Measurements from ENCODE around the gene TNN.

The TNN gene

DNA sequence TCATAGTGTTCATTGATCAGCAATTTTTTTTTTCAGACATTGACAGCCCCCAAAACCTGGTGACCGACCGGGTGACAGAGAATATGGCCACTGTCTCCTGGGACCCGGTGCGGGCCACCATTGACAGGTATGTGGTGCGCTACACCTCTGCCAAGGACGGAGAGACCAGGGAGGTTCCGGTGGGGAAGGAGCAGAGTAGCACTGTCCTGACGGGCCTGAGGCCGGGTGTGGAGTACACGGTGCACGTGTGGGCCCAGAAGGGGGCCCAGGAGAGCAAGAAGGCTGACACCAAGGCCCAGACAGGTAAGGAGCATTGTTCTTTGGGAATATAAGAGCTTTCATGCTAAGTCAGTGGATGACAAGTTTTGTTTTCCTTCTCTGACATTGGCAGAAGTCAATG lies 49.3 kb downstream of the TNN start:
- no peak for DNase-seq

DNA sequence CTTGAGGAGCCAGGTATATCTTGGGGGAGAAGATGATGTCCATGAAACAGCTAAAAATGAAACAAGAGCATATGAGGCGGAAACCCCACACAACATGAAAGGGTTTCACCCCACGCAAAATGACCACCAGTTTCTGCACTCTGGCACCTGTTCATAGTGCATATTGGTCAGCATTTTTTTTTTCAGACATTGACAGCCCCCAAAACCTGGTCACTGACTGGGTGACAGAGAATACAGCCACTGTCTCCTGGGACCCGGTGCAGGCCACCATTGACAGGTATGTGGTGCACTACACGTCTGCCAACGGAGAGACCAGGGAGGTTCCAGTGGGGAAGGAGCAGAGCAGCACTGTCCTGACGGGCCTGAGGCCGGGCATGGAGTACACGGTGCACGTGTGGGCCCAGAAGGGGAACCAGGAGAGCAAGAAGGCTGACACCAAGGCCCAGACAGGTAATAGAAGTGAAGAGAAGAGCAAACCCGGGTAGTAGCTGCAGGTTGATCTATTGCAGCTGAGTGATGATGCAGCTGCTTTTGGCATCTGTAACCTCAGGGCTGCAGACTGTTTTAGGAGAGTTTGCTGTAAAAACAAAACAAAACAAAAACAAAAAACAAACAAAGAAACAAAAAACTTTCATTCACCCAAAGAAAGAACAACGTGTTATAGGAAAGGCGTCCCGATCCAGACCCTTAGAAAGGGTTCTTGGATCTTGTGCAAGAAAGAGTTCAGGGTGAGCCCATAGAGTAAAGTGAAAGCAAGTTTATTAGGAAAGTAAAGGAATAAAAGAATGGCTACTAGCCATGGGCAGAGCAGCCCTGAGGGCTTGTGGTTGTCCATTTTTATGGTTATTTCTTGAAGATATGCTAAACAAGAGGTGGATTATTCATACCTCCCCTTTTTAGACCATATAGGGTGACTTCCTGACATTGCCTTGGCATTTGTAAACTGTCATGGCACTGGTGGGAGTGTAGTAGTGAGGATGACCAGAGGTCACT lies 51.0 kb downstream of the TNN start:
- DNase-seq = no peak

DNA sequence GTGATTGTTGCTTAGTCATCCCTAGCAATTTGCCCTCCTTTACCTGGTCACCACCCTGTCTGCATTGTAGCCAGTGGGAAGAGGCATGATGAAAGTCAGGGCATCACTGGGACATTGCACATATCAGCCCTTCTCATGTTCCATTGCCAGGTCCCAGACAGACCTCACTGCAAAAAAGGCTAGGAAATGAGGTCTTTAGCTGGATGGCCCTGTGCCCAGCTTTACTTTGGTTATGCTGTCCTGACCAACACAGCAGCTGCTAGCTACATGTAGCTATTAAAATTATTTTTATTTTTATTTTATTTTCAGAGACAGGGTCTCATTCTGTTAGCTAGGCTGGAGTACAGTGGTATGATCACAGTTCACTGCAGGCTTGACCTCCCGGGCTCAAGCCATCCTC lies 52.9 kb downstream of the TNN start:
- DNase-seq = no peak

DNA sequence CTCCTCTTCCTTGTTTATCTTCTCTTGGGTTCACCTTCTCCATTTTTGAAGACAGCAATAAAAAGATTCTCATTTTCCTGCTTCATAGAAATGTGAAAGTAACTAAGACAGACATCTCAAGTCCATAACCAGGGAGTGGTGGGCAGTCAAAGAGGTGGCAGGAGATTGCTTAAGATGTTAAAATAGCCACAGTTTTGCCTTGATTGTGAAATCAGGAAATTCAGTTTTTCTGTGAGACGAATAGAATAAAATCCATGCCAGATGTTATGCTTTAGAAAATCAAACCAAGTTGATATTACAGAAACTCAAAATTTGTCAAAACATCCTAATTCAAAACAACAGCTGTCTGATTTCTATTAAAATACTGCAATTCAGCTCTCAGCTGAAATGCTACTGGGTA lies 57.2 kb downstream of the TNN start:
- no peak for DNase-seq

DNA sequence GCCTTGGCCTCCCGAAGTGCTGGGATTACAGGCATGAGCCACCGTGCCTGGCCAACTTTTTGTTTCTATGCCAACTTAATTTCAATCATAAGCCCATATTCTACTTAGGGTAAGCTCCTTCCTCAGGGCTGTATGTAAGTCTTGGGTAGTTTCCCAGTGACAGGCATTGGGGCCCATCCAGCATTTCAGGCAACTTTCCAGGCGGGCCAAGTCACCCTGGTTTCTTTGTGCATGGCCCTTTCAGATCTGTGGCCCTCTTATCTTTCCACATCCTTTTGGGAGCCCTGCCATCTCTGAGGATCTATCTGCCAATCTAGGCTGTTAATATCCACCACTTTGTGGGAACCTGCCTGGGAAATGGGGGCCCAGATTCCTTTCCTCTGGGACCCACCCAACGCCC lies 58.7 kb downstream of the TNN start:
- DNase-seq = no peak

DNA sequence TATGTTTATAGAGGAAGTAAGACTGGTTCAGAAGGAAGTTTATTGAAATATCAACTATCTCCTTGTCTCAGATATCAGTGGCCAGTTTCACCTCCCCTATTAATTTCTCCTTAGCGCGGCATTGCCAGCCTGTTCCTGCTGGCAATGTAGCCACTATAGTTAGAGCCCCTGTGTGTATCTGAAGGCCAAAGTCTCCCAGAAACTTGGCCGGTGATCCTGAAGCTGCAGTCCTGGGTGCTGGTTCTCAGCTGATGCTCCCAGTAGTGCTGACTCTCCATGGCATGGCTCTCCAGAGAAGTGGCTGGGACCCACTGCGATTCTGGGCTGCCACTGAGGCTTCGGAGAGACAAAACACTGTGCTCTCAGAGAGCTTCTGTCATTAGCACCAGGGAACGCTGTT lies 59.9 kb downstream of the TNN start:
- DNase-seq = no peak

DNA sequence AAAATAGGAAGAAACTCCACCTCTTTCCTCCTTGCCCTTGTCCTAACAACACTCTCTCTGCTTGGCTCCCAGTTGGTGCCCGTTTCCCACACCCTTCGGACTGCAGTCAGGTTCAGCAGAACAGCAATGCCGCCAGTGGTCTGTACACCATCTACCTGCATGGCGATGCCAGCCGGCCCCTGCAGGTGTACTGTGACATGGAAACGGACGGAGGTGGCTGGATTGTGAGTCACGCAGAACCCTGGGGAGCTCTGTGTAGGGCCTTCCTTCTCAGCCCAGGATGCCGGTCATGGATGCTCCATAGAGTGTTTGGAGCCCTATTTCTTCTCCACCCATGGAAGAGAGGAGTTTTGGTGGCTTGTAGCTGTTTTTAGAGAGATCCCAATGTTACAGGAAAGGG lies 60.9 kb downstream of the TNN start:
- no peak for DNase-seq

DNA sequence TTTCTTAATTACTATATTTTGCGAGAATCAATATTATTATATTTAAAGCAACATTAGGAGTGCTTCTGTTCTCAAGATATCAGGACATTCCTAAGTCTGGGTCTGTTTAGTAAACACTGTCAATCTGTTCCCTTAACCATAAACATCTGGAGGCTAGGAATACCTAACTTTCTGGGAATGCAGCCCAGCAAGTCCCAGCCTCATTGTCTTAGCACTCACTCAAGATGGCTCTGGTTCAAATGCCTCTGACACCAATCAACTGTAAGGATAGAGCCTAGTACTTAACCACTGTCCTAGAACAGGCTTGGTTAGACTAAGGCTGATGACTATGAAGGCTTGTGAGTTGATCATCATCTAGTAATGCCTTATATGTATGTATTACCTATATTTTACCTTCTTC lies 61.5 kb downstream of the TNN start:
- no peak for DNase-seq

DNA sequence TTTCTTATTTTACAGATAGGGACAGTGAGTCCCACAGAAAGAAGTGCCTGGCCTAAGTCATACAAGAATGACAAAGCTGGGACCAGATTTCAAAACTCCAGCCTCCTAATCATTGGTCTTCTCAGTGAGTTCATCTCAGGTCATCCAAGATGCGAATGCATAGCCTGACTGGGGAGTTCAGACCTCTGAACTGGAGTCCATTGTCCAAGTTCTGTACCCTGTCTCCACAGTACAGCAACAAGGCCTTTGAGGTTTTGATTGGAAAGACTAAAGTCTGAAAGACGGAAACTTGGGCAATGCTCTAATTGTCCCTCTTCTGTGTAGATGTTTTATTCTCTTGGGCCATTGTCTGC lies 62.0 kb downstream of the TNN start:
- no peak for DNase-seq

DNA sequence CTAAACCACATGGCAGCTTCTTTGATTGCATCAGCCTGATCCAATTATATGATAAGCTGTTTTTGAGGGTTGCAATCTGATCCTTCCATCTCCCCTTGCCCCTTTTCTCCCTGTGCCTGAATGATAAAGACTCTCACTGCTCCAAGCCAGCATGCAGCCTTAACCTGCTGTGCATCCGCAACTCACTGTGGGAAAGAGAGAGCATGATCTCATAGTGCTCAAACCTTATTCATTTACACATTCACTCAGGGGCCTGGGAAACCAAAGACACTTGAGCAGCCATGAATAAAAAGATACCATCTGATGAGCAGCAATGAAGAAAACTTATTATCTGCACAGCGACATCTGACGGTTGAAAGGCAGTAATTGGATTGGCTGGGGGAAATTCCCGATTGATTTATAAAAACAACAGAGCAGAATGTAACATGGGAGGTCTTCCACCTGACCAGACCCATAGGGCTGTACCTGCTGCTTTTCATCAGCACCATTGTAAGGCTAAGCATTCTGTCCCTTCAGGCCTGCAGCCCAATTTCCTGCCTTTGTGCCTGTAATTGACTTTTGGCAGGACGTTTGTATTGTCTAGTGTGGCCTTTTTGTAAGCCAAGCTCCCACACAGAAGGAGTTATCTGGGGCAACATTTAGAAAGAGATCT lies 62.5 kb downstream of the TNN start:
- peak; percentile 30 for DNase-seq

DNA sequence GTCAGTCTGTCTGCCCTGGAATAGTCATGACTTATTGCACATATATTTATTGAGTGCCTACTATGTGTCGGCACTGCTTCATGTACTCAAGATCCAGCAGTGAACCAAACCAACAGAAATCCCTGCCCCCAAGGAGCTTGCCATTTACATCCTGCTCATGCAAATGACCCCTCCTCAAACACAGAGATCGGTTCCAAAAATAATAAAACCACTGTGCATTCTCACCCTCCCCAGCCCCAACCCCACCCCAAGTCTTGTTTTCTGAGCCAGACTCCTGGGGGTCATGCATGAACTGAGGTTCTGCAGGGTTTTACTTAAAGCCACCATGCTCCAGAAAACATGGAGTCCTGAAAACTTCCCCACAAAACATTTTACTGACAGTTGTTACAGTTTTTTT lies 63.0 kb downstream of the TNN start:
- DNase-seq = no peak

DNA sequence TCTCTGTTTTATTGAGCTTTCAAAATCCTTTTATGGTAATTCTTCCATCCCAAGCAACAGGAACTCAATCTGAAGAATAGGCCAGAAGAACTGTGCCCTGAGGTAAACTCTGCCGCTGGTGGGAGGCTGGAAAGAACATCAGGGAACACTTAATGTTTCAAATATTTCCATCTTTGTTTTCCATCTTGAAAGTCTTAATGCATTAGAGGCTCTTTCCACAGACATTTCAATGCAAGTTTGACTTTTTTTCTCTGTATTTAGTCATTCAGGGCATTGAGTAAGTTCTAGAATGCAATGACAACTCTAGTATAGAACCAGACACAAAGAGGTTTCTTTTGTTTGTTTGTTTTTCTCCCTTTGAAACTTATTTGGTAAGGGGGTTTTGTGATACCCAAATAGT lies 63.5 kb downstream of the TNN start:
- DNase-seq = no peak

DNA sequence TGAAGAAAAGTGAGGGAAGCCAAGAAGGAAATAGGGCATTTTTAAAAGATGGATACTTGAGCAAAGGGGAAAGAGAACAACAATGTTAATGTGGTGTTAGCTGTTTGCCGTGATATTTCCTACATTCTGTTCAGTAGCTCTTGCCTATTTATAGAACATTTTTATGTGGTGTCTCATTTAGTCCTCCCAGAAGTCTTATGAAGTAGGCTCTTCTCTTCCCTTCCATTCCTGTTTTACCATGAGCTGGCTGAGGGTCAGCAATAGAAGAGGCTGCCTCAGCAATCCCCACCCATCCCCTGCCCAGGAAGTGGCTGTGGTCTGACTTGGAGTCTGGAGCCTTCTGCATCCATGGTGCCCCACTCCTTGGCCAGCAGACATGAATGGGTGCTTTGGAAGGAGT lies 64.8 kb downstream of the TNN start:
- DNase-seq = no peak

DNA sequence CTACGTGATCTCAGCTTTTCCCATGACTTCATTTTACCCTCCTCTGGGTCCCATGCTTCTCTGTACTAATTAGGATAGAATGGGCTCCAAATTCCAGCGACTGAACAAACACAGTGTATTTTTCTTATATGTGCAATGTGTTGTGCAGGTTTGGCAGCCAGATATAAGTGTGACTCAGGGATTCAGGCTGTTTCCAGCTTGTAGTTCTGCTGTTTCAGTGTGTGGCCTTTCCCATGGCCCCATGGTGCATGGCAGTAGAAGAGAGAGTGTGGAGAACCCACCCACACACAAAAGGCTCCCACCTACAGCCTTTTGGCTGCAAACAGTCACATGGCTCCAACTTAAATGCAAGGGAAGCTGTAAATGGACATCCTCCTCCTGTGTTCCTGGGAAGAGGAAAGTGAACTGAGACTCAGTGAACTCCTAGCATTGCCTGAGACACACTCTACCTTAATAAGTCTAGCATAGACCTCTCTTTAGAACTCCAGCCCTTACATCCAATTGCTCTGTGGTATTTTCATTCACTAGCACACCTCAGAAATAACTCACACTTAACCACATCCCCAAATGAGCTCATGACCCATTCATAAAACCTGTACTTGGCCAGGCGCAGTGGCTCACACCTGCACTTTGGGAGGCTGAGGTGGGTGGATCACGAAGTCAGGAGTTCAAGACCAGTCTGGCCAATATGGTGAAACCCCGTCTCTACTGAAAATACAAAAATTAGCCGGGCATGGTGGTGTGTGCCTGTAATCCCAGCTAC lies 66.2 kb downstream of the TNN start:
- DNase-seq = no peak

DNA sequence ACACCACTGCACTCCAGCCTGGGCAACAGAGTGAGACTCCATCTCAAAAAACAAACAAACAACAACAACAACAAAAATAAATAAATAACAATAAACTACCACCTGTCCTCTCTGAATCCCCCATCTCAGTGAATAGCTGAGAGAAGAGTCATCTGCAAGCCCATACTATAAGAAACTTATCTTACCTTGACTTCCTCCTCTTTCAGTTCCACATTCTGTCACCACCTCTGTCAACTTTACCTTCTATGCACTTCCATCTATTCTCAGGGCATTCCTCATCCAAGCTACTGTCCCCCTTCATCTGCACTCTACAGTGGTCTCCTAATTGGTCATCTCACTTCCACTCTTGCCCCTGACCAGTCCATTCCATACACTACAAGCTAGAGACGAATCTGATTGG lies 66.9 kb downstream of the TNN start:
- no peak for DNase-seq

DNA sequence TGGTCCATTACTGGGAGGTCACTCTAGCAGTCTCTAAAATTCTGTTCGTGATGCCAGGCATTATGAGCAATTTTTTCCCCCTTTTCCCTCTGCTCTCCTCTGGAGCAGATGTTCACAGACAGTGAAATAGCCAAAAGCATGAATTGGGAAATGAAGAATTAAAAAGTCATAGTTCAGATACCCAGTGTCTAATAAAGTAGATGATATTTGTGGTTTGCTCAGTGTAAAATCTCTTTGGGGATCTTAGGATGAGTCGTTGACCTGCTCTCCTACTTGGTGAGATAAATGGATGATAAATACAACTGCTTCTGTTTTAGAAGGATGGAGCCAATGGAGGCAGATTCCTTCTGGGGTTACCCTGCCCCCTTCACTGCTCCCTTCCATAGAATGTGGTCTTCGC lies 68.6 kb downstream of the TNN start:
- no peak for DNase-seq

DNA sequence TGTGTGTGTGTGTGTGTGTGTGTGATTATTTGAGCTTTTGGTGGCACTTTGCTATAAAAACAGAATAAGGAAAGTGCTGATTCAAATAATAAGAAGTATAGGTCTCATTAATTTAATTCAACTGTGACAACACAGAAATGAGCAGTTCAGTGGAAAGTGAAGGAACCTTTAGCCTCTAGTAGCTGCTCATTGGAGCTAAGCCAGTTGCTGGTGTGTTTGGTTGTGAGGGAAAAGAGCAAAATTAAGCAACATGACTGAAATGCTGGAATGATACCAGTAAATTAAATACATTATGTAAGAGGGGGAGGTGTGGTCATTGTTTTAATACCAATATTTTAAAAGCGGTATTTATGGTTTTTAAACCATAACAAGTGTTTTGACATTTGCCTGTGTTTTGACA lies 69.7 kb downstream of the TNN start:
- DNase-seq = no peak

DNA sequence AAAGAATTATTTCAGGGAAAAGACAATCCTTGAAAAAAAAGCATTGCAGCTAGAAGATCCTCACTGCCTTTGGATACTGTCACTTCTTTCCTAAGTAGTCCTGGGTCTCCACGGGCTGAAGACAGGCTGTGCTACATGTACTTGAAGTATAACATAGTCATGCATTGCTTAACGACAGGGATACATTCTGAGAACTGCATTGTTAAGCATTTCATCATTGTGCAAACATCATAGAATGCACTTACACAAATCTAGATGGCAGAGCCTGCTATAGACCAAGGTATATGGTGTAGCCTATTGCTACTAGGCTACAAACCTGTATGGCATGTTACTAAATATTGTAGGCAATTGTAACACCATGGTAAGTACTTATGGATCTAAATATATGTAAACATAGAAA lies 70.9 kb downstream of the TNN start:
- DNase-seq = no peak

DNA sequence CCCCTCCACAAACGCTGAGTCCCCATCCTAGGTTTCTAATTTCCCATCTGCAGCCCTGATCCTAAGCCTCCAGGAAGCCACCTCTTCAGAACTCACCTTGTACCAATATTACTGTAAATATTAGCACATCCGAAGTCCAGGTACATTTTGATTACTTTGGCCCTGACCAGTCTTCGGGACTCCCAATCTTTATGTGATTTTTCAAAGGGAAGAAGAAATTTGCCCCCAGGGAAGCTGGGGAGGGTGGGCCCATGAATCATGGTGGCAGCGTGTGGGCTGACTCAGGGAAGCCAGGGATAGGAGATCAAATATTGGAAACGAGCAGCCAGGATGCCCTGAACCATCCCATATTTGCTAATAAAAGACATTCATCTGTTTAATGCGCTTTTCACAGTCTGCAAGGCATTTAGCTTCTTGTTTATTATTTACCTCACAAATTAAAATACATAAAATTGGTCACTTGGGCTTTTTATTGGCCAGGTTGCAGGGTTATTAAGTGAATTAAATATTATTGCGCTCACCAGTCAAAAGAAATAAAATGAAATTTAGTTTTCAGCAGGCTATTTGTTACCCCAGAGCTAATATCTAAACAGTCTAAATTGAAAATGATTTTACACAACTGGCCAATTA lies 78.4 kb downstream of the TNN start:
- DNase-seq = no peak

DNA sequence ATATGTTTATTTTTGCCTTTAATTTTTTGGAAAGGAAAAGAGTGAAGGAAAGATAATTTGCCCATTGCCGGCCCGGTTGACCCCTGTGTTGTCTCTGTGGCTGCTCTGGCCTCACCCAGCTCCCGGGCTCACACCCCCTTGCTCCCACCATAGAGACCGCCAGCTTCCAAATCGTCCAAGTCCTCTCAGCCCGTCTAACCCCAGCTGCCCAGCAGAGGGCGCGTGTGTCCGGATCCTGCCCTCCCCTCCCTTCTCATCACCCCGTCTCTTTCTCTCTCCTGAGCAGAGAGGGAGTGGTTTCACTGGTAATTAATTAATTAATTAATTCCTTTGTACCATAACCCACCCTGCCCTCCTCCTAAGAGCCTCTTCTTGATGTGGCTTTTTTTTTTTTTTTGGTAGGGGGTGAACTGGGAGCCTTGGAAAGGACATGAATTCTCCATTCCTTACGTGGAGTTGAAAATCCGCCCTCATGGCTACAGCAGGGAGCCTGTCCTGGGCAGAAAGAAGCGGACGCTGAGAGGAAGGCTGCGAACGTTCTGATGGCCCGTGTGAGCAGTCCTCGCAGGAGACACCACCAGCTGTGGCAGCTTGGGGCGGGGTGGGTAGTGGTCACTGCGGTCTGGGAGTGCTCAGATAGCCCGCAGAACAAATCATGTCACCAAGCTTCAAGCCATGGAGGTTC lies 79.0 kb downstream of the TNN start:
- no peak for DNase-seq

DNA sequence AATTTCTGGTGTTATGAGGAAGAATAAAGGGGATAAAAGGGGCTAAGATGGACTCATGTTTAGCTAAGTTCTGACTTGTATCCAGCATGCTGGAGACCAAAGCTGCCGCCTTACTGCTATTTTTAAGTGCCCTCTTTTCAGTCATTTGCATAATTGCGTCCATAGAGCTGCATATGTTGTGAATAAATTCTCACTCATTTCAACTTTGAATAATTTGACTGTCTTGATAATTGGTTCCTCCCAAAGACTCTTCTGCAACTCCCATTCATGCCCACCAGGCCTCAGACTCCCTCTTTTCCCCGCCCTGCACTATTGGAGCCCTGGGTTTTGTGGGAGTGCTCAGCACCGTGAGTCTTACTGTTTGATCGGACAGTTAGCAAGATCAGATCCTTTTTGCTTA lies 79.9 kb downstream of the TNN start:
- no peak for DNase-seq

DNA sequence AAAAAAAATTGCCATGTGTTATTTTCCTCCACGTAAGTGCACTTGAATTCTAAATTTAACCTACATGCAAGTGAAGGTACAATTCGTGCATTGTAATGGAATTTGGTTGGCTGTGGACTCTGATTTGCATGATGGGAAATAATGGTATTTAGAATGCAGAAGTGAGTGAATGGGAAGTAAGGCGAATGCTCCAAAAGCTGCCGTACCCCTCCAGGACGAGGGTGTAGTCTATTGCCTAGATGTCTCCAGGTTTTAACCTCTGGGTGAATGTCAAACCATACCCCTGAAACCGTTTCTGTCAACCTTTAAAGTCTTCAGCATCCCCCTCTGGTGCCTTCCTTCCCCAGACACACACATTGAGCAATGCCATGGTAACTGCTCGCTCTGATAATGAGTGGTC lies 80.4 kb downstream of the TNN start:
- no peak for DNase-seq

Data from NCI-H524 treated with DMSO at 0.1 percent for 48 hours (cell line).